Transverse colon (tissue), 4 donors: Measurements from ENCODE around the gene WDR86.

ENCODE experiments used
- POLR2AphosphoS5 ChIP-seq, 3 donors: sonication (generic); formaldehyde crosslinking; IDR thresholded peaks; one replicate each; pipeline ENCODE4 v1.6.1; 2016; ENCODE audit warnings: antibody characterized with exemption in 3 of 3
- TF ChIP-seq, protein P1 (sequence below), 5 experiments: fragments of 200-600 bp in 3 of 5; fragments of 450-650 bp in 2 of 5; sonication (generic) in 3 of 5; IDR thresholded peaks; 1 replicate in 2 of 5; 2 replicates in 3 of 5; pipeline ENCODE4 v1.5.1; 2016 to 2017; ENCODE audit warnings: antibody characterized with exemption in 5 of 5, inconsistent platforms in 3 of 5, mild to moderate bottlenecking in 2 of 5, moderate library complexity in 1 of 5

GRCh38 chr7:151425670-151426440 lies 16.0 kb upstream of the WDR86 start:
- TF ChIP-seq POLR2AphosphoS5 (IDR thresholded peaks at IDR 0.05): peak in 2 of 3 donors; percentile 32 to 56
- TF ChIP-seq, protein P1, sequence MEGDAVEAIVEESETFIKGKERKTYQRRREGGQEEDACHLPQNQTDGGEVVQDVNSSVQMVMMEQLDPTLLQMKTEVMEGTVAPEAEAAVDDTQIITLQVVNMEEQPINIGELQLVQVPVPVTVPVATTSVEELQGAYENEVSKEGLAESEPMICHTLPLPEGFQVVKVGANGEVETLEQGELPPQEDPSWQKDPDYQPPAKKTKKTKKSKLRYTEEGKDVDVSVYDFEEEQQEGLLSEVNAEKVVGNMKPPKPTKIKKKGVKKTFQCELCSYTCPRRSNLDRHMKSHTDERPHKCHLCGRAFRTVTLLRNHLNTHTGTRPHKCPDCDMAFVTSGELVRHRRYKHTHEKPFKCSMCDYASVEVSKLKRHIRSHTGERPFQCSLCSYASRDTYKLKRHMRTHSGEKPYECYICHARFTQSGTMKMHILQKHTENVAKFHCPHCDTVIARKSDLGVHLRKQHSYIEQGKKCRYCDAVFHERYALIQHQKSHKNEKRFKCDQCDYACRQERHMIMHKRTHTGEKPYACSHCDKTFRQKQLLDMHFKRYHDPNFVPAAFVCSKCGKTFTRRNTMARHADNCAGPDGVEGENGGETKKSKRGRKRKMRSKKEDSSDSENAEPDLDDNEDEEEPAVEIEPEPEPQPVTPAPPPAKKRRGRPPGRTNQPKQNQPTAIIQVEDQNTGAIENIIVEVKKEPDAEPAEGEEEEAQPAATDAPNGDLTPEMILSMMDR (IDR thresholded peaks at IDR 0.05): no peak
